Measurements from ENCODE around the gene RAB38.

Gene RAB38

GRCh38 chr11:88169881-88170280, 5.4 kb downstream of the RAB38 start:
- no peak for DNase-seq (ENCODE audit: low read depth)

GRCh38 chr11:88169471-88169870, 5.8 kb downstream of the RAB38 start:
- no peak for DNase-seq (ENCODE audit: low read depth)

GRCh38 chr11:88167853-88168252, 7.4 kb downstream of the RAB38 start:
- DNase-seq (ENCODE audit: low read depth) = no peak

GRCh38 chr11:88164806-88165585, 10.2 kb downstream of the RAB38 start:
- no peak for DNase-seq (ENCODE audit: low read depth)

- DNase-seq (ENCODE audit: low read depth) = no peak
Measured at GRCh38 chr11:88164320-88164719, 10.9 kb downstream of the RAB38 start.

- no peak for DNase-seq (ENCODE audit: low read depth)
Measured at GRCh38 chr11:88158081-88158480, 17.2 kb downstream of the RAB38 start.

- DNase-seq (ENCODE audit: low read depth) = no peak
Measured at GRCh38 chr11:88157370-88157769, 17.9 kb downstream of the RAB38 start.

GRCh38 chr11:88152381-88152780, 22.9 kb downstream of the RAB38 start:
- DNase-seq (ENCODE audit: low read depth) = no peak

GRCh38 chr11:88151709-88152265, 23.5 kb downstream of the RAB38 start:
- DNase-seq (ENCODE audit: low read depth) = no peak

GRCh38 chr11:88146106-88146505, 29.1 kb downstream of the RAB38 start:
- DNase-seq (ENCODE audit: low read depth) = no peak

- no peak for DNase-seq (ENCODE audit: low read depth)
Measured at GRCh38 chr11:88139865-88140264, 35.4 kb downstream of the RAB38 start.

GRCh38 chr11:88131764-88132470, 43.3 kb downstream of the RAB38 start:
- DNase-seq (ENCODE audit: low read depth) = no peak

GRCh38 chr11:88122956-88123355, 52.3 kb downstream of the RAB38 start:
- DNase-seq (ENCODE audit: low read depth) = no peak

GRCh38 chr11:88119561-88119960, 55.7 kb downstream of the RAB38 start:
- no peak for DNase-seq (ENCODE audit: low read depth)

- DNase-seq (ENCODE audit: low read depth) = no peak
Measured at GRCh38 chr11:88117281-88117858, 57.9 kb downstream of the RAB38 start.

- DNase-seq (ENCODE audit: low read depth) = no peak
Measured at GRCh38 chr11:88115828-88116755, 59.2 kb downstream of the RAB38 start.

GRCh38 chr11:88114486-88115045, 60.7 kb downstream of the RAB38 start:
- DNase-seq (ENCODE audit: low read depth) = no peak

GRCh38 chr11:88106666-88107065, 68.6 kb downstream of the RAB38 start:
- DNase-seq (ENCODE audit: low read depth) = no peak

GRCh38 chr11:88105951-88106350, 69.3 kb downstream of the RAB38 start:
- DNase-seq (ENCODE audit: low read depth) = no peak

- no peak for DNase-seq (ENCODE audit: low read depth)
Measured at GRCh38 chr11:88105526-88105925, 69.7 kb downstream of the RAB38 start.

GRCh38 chr11:88104408-88104807, 70.8 kb downstream of the RAB38 start:
- DNase-seq (ENCODE audit: low read depth) = no peak
